ENCODE measurements around the gene GPC5. TPM values are rescaled to one million over a fixed set of nuclear protein-coding genes. Genes with fewer than 3 reads are reported as not detected.

The GPC5 gene
- total and polyA plus RNA-seq, 2 of the 8 experiments (the other 6 are each of a cell fraction or from before 2014, with no cell fraction given) = 0.20 to 0.39 TPM

DNA sequence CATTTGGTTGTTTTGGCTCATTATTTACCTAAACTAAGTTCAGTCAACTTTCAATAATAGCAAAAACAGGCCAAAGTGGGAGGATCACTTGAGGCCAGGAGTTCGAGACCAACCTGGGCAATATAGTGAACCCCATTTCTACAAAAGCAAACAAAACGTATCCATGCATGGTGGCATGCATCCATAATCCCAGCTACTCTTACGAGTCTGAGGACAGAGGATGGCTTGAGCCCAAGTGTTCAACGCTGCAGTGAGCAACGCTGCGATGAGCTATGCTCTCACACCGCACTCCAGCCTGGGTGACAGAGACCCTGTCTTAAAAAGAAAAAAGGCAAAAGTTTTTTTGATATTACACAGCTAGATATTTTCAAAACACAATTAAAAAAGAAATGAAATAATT lies 1258.2 kb downstream of the GPC5 start:
- no peak overlapping the region for H4K5ac ChIP-seq (ENCODE audit: insufficient read length, low read depth, low read length)
- DNase-seq (ENCODE audit: low read depth in 1 of 2, low spot score in 2 of 2) (no peak), FAIRE-seq (no peak)
- H3K4ac ChIP-seq (replicated peaks; ENCODE audit: insufficient read length, low read depth, low read length) = no peak overlapping the region
- ChIA-PET CTCF (ENCODE audit: partially characterized antibody) (interaction anchor here (1.0 kb wide), 1 partner anchor 80 kb away, joined by 3 read pairs; no protein-coding TSS in a partner anchor), POLR2A (ENCODE audit: partially characterized antibody) (no interaction called here)
- no peak overlapping the region for H3K23ac ChIP-seq (ENCODE audit: insufficient read length)
- no peaks in the 10 kb centered on the region for H3K36me3 ChIP-seq (ENCODE audit: control insufficient read depth in 2 of 4, insufficient read depth in 4 of 4, low read length in 3 of 4)
- H3K14ac ChIP-seq (ENCODE audit: insufficient read length) = no peak overlapping the region
- H4K91ac ChIP-seq (replicated peaks; ENCODE audit: insufficient read length, low read length) = no peak overlapping the region
- no peaks in the 10 kb centered on the region for H4K20me1 ChIP-seq (replicated peaks in 1 of 2; ENCODE audit: control insufficient read depth in 1 of 2, insufficient read depth in 2 of 2, low read length in 2 of 2)
- H3K27ac ChIP-seq (ENCODE audit: low read depth, low read length) = no peak overlapping the region
- no peaks in the 10 kb centered on the region for H3K79me1 ChIP-seq (ENCODE audit: low read depth, low read length)
- no peak overlapping the region for H3K56ac ChIP-seq (replicated peaks; ENCODE audit: insufficient read length, low read depth, low read length)
- H2BK20ac ChIP-seq (ENCODE audit: low read length) = no peak overlapping the region
- WGBS, 2 experiments (ENCODE audit: extremely low coverage in 1 of 2, insufficient coverage in 1 of 2, insufficient read length in 1 of 2, insufficient replicate concordance in 2 of 2, low coverage in 1 of 2, low lambda C conversion rate in 2 of 2, missing lambda C conversion rate in 1 of 2) = 86% methylated on average over 7 of the region's 7 CpGs; no CpG with 5 or more reads in 1 of the 2 experiments
- no peaks in the 10 kb centered on the region for H3K4me1 ChIP-seq (replicated peaks in 1 of 4; ENCODE audit: control insufficient read depth in 3 of 4, insufficient read depth in 4 of 4, low read length in 3 of 4)
- no peak overlapping the region for H3K4me3 ChIP-seq (ENCODE audit: extremely low read depth in 1 of 4, insufficient read depth in 2 of 4, low read depth in 3 of 4, low read length in 4 of 4)
- no peak overlapping the region for H2BK5ac ChIP-seq (ENCODE audit: low read depth, low read length)
- no peak overlapping the region for H2BK12ac ChIP-seq (ENCODE audit: low read depth, low read length)
- H2AFZ ChIP-seq (ENCODE audit: low read length) = no peak overlapping the region
- H2BK120ac ChIP-seq (replicated peaks; ENCODE audit: low read depth, low read length) = no peak overlapping the region
- H4K8ac ChIP-seq (ENCODE audit: extremely low read depth, insufficient read depth, low read length) = no peak overlapping the region
- H3K23me2 ChIP-seq (ENCODE audit: low read depth, low read length) = no peaks in the 10 kb centered on the region
- H3K9ac ChIP-seq (replicated peaks in 1 of 4; ENCODE audit: extremely low read depth in 1 of 4, low read depth in 3 of 4, low read length in 3 of 4) = no peak overlapping the region
- H3K9me3 ChIP-seq (ENCODE audit: insufficient read depth in 2 of 2, low read depth in 1 of 2, low read length in 1 of 2) = no peaks in the 10 kb centered on the region
- H2BK15ac ChIP-seq (ENCODE audit: low read length) = no peak overlapping the region
- H2AK5ac ChIP-seq (ENCODE audit: low read depth, low read length) = no peak overlapping the region
- H3K27me3 ChIP-seq (replicated peaks in 1 of 4; ENCODE audit: control insufficient read depth in 3 of 4, extremely low read depth in 1 of 4, insufficient read depth in 3 of 4, low read length in 3 of 4) = no peaks in the 10 kb centered on the region
- no peaks in the 10 kb centered on the region for H3K79me2 ChIP-seq (ENCODE audit: control insufficient read depth in 1 of 2, insufficient read depth in 2 of 2, low read length in 2 of 2)
- H3K18ac ChIP-seq (ENCODE audit: extremely low read depth, low read length) = no peak overlapping the region
- no peak overlapping the region for H3K4me2 ChIP-seq (ENCODE audit: insufficient read depth in 1 of 2, low read depth in 2 of 2, low read length in 2 of 2)
- TF ChIP-seq, protein P1, sequence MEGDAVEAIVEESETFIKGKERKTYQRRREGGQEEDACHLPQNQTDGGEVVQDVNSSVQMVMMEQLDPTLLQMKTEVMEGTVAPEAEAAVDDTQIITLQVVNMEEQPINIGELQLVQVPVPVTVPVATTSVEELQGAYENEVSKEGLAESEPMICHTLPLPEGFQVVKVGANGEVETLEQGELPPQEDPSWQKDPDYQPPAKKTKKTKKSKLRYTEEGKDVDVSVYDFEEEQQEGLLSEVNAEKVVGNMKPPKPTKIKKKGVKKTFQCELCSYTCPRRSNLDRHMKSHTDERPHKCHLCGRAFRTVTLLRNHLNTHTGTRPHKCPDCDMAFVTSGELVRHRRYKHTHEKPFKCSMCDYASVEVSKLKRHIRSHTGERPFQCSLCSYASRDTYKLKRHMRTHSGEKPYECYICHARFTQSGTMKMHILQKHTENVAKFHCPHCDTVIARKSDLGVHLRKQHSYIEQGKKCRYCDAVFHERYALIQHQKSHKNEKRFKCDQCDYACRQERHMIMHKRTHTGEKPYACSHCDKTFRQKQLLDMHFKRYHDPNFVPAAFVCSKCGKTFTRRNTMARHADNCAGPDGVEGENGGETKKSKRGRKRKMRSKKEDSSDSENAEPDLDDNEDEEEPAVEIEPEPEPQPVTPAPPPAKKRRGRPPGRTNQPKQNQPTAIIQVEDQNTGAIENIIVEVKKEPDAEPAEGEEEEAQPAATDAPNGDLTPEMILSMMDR (IDR thresholded peaks at IDR 0.05; ENCODE audit: control extremely low read depth in 1 of 3, insufficient read depth in 1 of 3, low read depth in 1 of 3, low read length in 3 of 3) = no peak
- no peak for TF ChIP-seq SIN3A (conservative IDR thresholded peaks at IDR 0.05 in 1 of 2, IDR thresholded peaks at IDR 0.05 in 1 of 2; ENCODE audit: low read depth in 1 of 2, low read length in 2 of 2)
- TF ChIP-seq, protein P2, sequence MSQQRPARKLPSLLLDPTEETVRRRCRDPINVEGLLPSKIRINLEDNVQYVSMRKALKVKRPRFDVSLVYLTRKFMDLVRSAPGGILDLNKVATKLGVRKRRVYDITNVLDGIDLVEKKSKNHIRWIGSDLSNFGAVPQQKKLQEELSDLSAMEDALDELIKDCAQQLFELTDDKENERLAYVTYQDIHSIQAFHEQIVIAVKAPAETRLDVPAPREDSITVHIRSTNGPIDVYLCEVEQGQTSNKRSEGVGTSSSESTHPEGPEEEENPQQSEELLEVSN (IDR thresholded peaks at IDR 0.05) = no peak
- no peak for TF ChIP-seq POLR2AphosphoS5 (IDR thresholded peaks at IDR 0.05; ENCODE audit: low read depth, low read length)
- no peak for TF ChIP-seq CBX8 (IDR thresholded peaks at IDR 0.05; ENCODE audit: borderline replicate concordance, low read depth, low read length)
- TF ChIP-seq SP4 (IDR thresholded peaks at IDR 0.05; ENCODE audit: low read length) = no peak
- no peak for TF ChIP-seq MAFK (IDR thresholded peaks at IDR 0.05; ENCODE audit: low read depth, low read length)
- TF ChIP-seq GTF2F1 (IDR thresholded peaks at IDR 0.05; ENCODE audit: borderline replicate concordance, low read depth, low read length) = no peak
- no peak for TF ChIP-seq ASH2L (IDR thresholded peaks at IDR 0.05; ENCODE audit: low read length)
- TF ChIP-seq CHD1 (IDR thresholded peaks at IDR 0.05; ENCODE audit: low read depth, low read length) = no peak
- no peak for TF ChIP-seq BCL11A (IDR thresholded peaks at IDR 0.05; ENCODE audit: low read depth in 2 of 2, low read length in 2 of 2)
- no peak for TF ChIP-seq CREB1 (IDR thresholded peaks at IDR 0.05)
- TF ChIP-seq CEBPB (IDR thresholded peaks at IDR 0.05; ENCODE audit: low read depth, low read length) = no peak

All from H1 (cell line).